ENCODE measurements around the gene RNF34.

DNA sequence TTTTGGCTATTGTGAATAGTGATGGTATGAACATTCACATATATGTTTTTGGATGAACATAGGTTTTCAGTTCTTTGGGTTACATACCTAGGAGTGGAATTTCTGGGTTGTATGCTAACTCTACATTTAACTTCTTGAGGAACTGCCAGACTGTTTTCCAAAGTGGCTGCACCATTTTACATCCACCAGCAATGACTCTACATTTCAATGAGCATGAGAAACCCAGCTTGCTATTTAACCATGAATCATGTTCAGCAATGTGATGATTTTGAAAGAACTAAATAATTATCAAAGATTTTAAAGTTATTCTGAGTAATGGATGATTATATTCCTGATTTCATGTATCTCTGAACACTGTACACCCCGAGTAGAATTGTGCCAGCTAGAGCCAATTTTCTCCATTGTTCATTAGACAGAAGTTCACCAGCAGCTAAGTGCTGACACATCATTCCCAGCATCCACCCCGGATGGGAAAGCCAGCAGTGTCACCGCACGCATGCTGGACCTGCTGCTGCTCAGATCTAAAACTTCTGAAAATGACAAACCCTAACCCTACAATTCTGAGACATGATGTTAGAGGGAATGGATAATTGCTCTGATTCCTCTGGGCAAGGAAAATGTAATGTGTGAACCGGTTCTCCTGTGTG lies 34.4 kb upstream of the RNF34 start:
- TF ChIP-seq ZNF8 (CRISPR knock-in tag; IDR thresholded peaks at IDR 0.05) (no peak), ZNF565 (CRISPR knock-in tag; conservative IDR thresholded peaks at IDR 0.05; ENCODE audit: low read depth) (no peak), TCF4 (CRISPR knock-in tag; IDR thresholded peaks at IDR 0.05; ENCODE audit: borderline replicate concordance) (no peak), CSDC2 (CRISPR knock-in tag; IDR thresholded peaks at IDR 0.05) (no peak), ZFP30 (CRISPR knock-in tag; IDR thresholded peaks at IDR 0.05) (no peak), ESRRG (CRISPR knock-in tag; IDR thresholded peaks at IDR 0.05) (no peak)
- TF ChIP-seq, protein P1, sequence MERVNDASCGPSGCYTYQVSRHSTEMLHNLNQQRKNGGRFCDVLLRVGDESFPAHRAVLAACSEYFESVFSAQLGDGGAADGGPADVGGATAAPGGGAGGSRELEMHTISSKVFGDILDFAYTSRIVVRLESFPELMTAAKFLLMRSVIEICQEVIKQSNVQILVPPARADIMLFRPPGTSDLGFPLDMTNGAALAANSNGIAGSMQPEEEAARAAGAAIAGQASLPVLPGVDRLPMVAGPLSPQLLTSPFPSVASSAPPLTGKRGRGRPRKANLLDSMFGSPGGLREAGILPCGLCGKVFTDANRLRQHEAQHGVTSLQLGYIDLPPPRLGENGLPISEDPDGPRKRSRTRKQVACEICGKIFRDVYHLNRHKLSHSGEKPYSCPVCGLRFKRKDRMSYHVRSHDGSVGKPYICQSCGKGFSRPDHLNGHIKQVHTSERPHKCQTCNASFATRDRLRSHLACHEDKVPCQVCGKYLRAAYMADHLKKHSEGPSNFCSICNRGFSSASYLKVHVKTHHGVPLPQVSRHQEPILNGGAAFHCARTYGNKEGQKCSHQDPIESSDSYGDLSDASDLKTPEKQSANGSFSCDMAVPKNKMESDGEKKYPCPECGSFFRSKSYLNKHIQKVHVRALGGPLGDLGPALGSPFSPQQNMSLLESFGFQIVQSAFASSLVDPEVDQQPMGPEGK (CRISPR knock-in tag; IDR thresholded peaks at IDR 0.05; ENCODE audit: borderline replicate concordance), result no peak
- TF ChIP-seq, protein P2, sequence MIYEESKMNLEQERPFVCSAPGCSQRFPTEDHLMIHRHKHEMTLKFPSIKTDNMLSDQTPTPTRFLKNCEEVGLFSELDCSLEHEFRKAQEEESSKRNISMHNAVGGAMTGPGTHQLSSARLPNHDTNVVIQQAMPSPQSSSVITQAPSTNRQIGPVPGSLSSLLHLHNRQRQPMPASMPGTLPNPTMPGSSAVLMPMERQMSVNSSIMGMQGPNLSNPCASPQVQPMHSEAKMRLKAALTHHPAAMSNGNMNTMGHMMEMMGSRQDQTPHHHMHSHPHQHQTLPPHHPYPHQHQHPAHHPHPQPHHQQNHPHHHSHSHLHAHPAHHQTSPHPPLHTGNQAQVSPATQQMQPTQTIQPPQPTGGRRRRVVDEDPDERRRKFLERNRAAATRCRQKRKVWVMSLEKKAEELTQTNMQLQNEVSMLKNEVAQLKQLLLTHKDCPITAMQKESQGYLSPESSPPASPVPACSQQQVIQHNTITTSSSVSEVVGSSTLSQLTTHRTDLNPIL (CRISPR knock-in tag; IDR thresholded peaks at IDR 0.05; ENCODE audit: low read depth), result no peak

All from SK-N-SH treated with all-trans-retinoic acid at 6 μM for 48 hours (cell line).